ENCODE measurements around the gene SH3GLB2. TPM values are rescaled to one million over a fixed set of nuclear protein-coding genes. Genes with fewer than 3 reads are reported as not detected.

Gene SH3GLB2
- total RNA-seq, 2 donors from 2014 or later, result 109 to 110 TPM

GRCh38 chr9:128999581-129000206 lies 28.4 kb downstream of the SH3GLB2 start:
- no peak for TF ChIP-seq CTCF (IDR thresholded peaks at IDR 0.05)
- no peak overlapping the region for H3K27ac ChIP-seq
- H3K9me3 ChIP-seq, result no peaks in the 10 kb centered on the region
- H3K27me3 ChIP-seq, result no peaks in the 10 kb centered on the region
- H3K36me3 ChIP-seq, result peaks cover 6% of the 10 kb centered on the region
- no peak overlapping the region for H3K4me3 ChIP-seq
- intact Hi-C loops (cut with DNase I), result no loop called here
- no peaks in the 10 kb centered on the region for H3K4me1 ChIP-seq
- H3K9ac ChIP-seq (ENCODE audit: low read depth in 2 of 2, low read length in 2 of 2), result no peak overlapping the region
- DNase-seq, result no peak

GRCh38 chr9:128998462-128998861 lies 29.7 kb downstream of the SH3GLB2 start:
- no peaks in the 10 kb centered on the region for H3K27me3 ChIP-seq
- no peaks in the 10 kb centered on the region for H3K9me3 ChIP-seq
- intact Hi-C loops (cut with DNase I), result no loop called here
- no peaks in the 10 kb centered on the region for H3K4me1 ChIP-seq
- no peak overlapping the region for H3K4me3 ChIP-seq
- H3K27ac ChIP-seq, result no peak overlapping the region
- no peak overlapping the region for H3K9ac ChIP-seq (ENCODE audit: low read depth in 2 of 2, low read length in 2 of 2)
- DNase-seq, result no peak
- peaks cover 6% of the 10 kb centered on the region for H3K36me3 ChIP-seq
- no peak for TF ChIP-seq CTCF (IDR thresholded peaks at IDR 0.05)

GRCh38 chr9:128995791-128996190 lies 32.3 kb downstream of the SH3GLB2 start:
- no peaks in the 10 kb centered on the region for H3K9me3 ChIP-seq
- no peaks in the 10 kb centered on the region for H3K27me3 ChIP-seq
- H3K27ac ChIP-seq, result no peak overlapping the region
- intact Hi-C loops (cut with DNase I), result no loop called here
- no peak overlapping the region for H3K9ac ChIP-seq (ENCODE audit: low read depth in 2 of 2, low read length in 2 of 2)
- H3K4me1 ChIP-seq, result no peaks in the 10 kb centered on the region
- no peak overlapping the region for H3K4me3 ChIP-seq
- DNase-seq, result no peak
- peaks cover 6% of the 10 kb centered on the region for H3K36me3 ChIP-seq
- TF ChIP-seq CTCF (IDR thresholded peaks at IDR 0.05), result no peak

- intact Hi-C loops (cut with DNase I), result no loop called here
- Histone ChIP-seq H3K27ac (no peak overlapping the region), H3K9ac (ENCODE audit: low read depth in 2 of 2, low read length in 2 of 2) (no peak overlapping the region), H3K4me1 (no peaks in the 10 kb centered on the region), H3K27me3 (no peaks in the 10 kb centered on the region), H3K4me3 (no peak overlapping the region), H3K9me3 (no peaks in the 10 kb centered on the region), H3K36me3 (peaks cover 3% of the 10 kb centered on the region)
- no peak for DNase-seq
- no peak for TF ChIP-seq CTCF (IDR thresholded peaks at IDR 0.05)
Observed at GRCh38 chr9:128992995-128993394, 35.1 kb downstream of the SH3GLB2 start.

- Histone ChIP-seq H3K36me3 (no peaks in the 10 kb centered on the region), H3K4me1 (no peaks in the 10 kb centered on the region)
Observed at GRCh38 chr9:128987805-128988204, 40.3 kb downstream of the SH3GLB2 start.

More at GRCh38 chr9:128987805-128988204, 40.3 kb downstream of the SH3GLB2 start:
- no peak overlapping the region for H3K4me3 ChIP-seq
- intact Hi-C loops (cut with DNase I), result no loop called here
- H3K27me3 ChIP-seq, result no peaks in the 10 kb centered on the region
- DNase-seq, result no peak
- TF ChIP-seq CTCF (IDR thresholded peaks at IDR 0.05), result no peak
- no peak overlapping the region for H3K9ac ChIP-seq (ENCODE audit: low read depth in 2 of 2, low read length in 2 of 2)
- no peak overlapping the region for H3K27ac ChIP-seq
- H3K9me3 ChIP-seq, result no peaks in the 10 kb centered on the region
